ENCODE results near the gene SELENOO.

GRCh38 chr22:50266994-50267393, 66.2 kb downstream of the SELENOO start:
- TF ChIP-seq RFX5 (IDR thresholded peaks at IDR 0.05; ENCODE audit: low read length): no peak
- no peak for TF ChIP-seq REST (IDR thresholded peaks at IDR 0.05; ENCODE audit: low read depth, low read length)
- TF ChIP-seq EZH2phosphoT487 (IDR thresholded peaks at IDR 0.05; ENCODE audit: borderline replicate concordance, low read depth): no peak
- no peak for TF ChIP-seq EP300 (IDR thresholded peaks at IDR 0.05; ENCODE audit: borderline replicate concordance in 1 of 2, low read depth in 1 of 2, low read length in 1 of 2)
- no peak for TF ChIP-seq CTCF (IDR thresholded peaks at IDR 0.05)
- TF ChIP-seq POLR2AphosphoS5 (IDR thresholded peaks at IDR 0.05; ENCODE audit: low read depth, low read length): no peak
- no peak for TF ChIP-seq RAD21 (IDR thresholded peaks at IDR 0.05; ENCODE audit: low read length)
- no peak for TF ChIP-seq IRF3 (IDR thresholded peaks at IDR 0.05; ENCODE audit: low read depth, low read length)
